Sigmoid colon (tissue), 7 donors: ENCODE results near the gene RSBN1L. TPM values are rescaled to one million over a fixed set of nuclear protein-coding genes. Genes with fewer than 3 reads are reported as not detected.

Experiments used
- DNase-seq: peaks from one replicate; pipeline ENCODE4 v3.0.0-alpha.2; 2019
- H3K27ac ChIP-seq, 4 donors: fragments of 200-600 bp; sonication (generic); one replicate each; pipeline ENCODE4 v1.5.1; 2016 to 2019; ENCODE audit warnings: mild to moderate bottlenecking in 1 of 4
- H3K27me3 ChIP-seq, 3 donors: fragments of 200-600 bp; sonication (generic); one replicate each; pipeline ENCODE4 v1.5.1; 2019; ENCODE audit warnings: mild to moderate bottlenecking in 1 of 3
- H3K36me3 ChIP-seq, 4 donors: fragments of 200-600 bp; sonication (generic); one replicate each; pipeline ENCODE4 v1.5.1; 2016 to 2019
- H3K4me1 ChIP-seq, 4 donors: fragments of 200-600 bp; sonication (generic); one replicate each; pipeline ENCODE4 v1.5.1; 2017 to 2019
- H3K4me3 ChIP-seq, 4 donors: fragments of 200-600 bp; sonication (generic); one replicate each; pipeline ENCODE4 v1.5.1; 2017 to 2019; ENCODE audit warnings: mild to moderate bottlenecking in 2 of 4, moderate library complexity in 1 of 4
- H3K9me3 ChIP-seq, 4 donors: fragments of 200-600 bp in 3 of 4; sonication (generic) in 3 of 4; one replicate each; pipeline versions ENCODE4 v1.5.1 to v1.6.1; 2013 to 2019
- CTCF ChIP-seq, 4 experiments: fragments of 450-650 bp in 3 of 4; fragments of 200-600 bp in 1 of 4; IDR thresholded peaks; one replicate each; pipeline ENCODE4 v1.5.1; 2016 to 2019; ENCODE audit warnings: antibody characterized with exemption in 4 of 4, mild to moderate bottlenecking in 3 of 4, moderate library complexity in 2 of 4
- EP300 ChIP-seq, 4 donors: sonication (generic); formaldehyde crosslinking; IDR thresholded peaks; one replicate each; pipeline ENCODE4 v1.6.1; 2017; ENCODE audit warnings: antibody characterized with exemption in 4 of 4
- POLR2A ChIP-seq, 2 donors: fragments of 450-650 bp; IDR thresholded peaks; one replicate each; pipeline ENCODE4 v1.6.1; 2016; ENCODE audit warnings: antibody characterized with exemption in 2 of 2, mild to moderate bottlenecking in 2 of 2, moderate library complexity in 2 of 2
- POLR2AphosphoS5 ChIP-seq, 4 donors: sonication (generic); formaldehyde crosslinking; IDR thresholded peaks; one replicate each; pipeline ENCODE4 v1.6.1; 2017; ENCODE audit warnings: antibody characterized with exemption in 4 of 4
- WGBS, 2 donors: extraction: QIAGEN DNeasy Blood & Tissue Kit; methylation state at CpG; one replicate each; pipeline ENCODE4 v1.1.7; 2013; 5-methylcytosine and 5-hydroxymethylcytosine counted together
- intact Hi-C: fragments of 100-400 bp; cut with DNase I; formaldehyde crosslinking; loops from one replicate; pipeline ENCODE4 v1.15.1; 2023
- polyA plus RNA-seq, 3 donors: library from polyadenylated mRNA; stranded (reverse); fragments of 200-250 nt; gene quantifications; one replicate each; pipeline ENCODE4 v1.2.3, GENCODE V29; 2013
- total RNA-seq, 4 donors: library from RNA; depleted of rRNA; stranded (reverse); fragments of >200 nt; gene quantifications; one replicate each; pipeline ENCODE4 v1.1.0, GENCODE V29; 2016
- donor health status: healthy with polysubstance abuse.
- donor health status: Bipolar disorder and iron deficiency.
- donor health status: healthy.

The RSBN1L gene
- total and polyA plus RNA-seq, 7 donors = 6.0 to 50.4 (median 29.3) TPM

- DNase-seq = no peak
- intact Hi-C loops = no loop called here
- Histone ChIP-seq H3K36me3 (no peaks in the 10 kb centered on the region), H3K27me3 (no peaks in the 10 kb centered on the region), H3K27ac (no peak overlapping the region), H3K4me3 (no peak overlapping the region), H3K9me3 (no peaks in the 10 kb centered on the region), H3K4me1 (peaks cover 0 to 6% (median 0%) of the 10 kb centered on the region in 4 donors)
- no peak for TF ChIP-seq CTCF (IDR thresholded peaks at IDR 0.05)
- WGBS, 2 donors = 89 to 95% methylated on average over 7 of the region's 7 CpGs
Observed at GRCh38 chr7:77831481-77831880, 135.2 kb downstream of the RSBN1L start.

DNA sequence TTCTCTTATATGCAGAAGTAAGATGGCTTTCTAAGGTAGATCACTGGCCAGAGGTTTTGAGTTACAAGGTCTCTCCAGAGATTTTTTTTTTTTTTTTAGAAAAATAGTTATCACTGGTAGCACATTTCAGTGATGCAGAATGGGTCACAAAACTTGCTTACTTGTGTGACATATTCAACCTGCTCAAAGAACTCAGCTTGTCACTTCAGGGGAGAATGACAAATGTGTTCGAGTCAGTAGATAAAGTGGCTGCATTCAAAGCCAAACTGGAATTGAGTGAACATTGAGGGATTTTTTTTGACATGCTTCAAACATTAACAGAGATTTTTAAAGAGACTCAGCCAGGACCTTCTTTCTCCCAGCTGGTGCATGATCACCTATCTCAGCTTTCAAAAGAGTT is 135.7 kb downstream of the RSBN1L start:
- Histone ChIP-seq H3K27ac (no peak overlapping the region), H3K4me1 (peaks cover 0 to 6% (median 0%) of the 10 kb centered on the region in 4 donors), H3K27me3 (no peaks in the 10 kb centered on the region), H3K36me3 (no peaks in the 10 kb centered on the region), H3K4me3 (no peak overlapping the region), H3K9me3 (no peaks in the 10 kb centered on the region)
- no peak for DNase-seq
- 85 to 92% methylated on average over 1 of the region's 1 CpG for WGBS, 2 donors
- intact Hi-C loops = no loop called here
- TF ChIP-seq POLR2AphosphoS5 (IDR thresholded peaks at IDR 0.05) = no peak
- TF ChIP-seq POLR2A (IDR thresholded peaks at IDR 0.05) = no peak
- TF ChIP-seq EP300 (IDR thresholded peaks at IDR 0.05) = no peak
- no peak for TF ChIP-seq CTCF (IDR thresholded peaks at IDR 0.05)

Other genes with a start within 250 kb of the RSBN1L start
- 100 to 1,000 TPM in 3 of 4 donors, 10 to 100 TPM in 1; 64.2 to 158 (median 113) TPM for gene PTPN12, start 159.2 kb upstream of the RSBN1L start, total RNA-seq
- 10 to 100 TPM; 21.5 to 28.2 (median 27.2) TPM for gene PTPN12, start 159.2 kb upstream of the RSBN1L start, polyA plus RNA-seq
- gene TMEM60, start 102.0 kb downstream of the RSBN1L start, total RNA-seq = 10 to 100 TPM in 3 of 4 donors, 1 to 10 TPM in 1; 5.7 to 14.5 (median 10.6) TPM
- gene TMEM60, start 102.0 kb downstream of the RSBN1L start, polyA plus RNA-seq = 10 to 100 TPM; 18.0 to 33.0 (median 23.2) TPM
- 10 to 100 TPM; 17.4 to 19.3 (median 18.6) TPM for gene PHTF2, start 102.3 kb downstream of the RSBN1L start, total RNA-seq
- 1 to 10 TPM; 2.3 to 7.3 (median 2.4) TPM for gene PHTF2, start 102.3 kb downstream of the RSBN1L start, polyA plus RNA-seq